Hematopoietic multipotent progenitor cell treated with erythropoietin and hydrocortisone succinate and interleukin-3 and kit ligand, for 6 days (in vitro differentiated cells): Measurements from ENCODE around the gene EIF4A2.
A peak's percentile ranks its signal among the peaks of the same experiment; 100 is the strongest.
"Not testable (repeated sequence)": the region's sequence is repeated elsewhere in the genome, so short reads cannot be mapped to it uniquely, and the experiment has no call there.

Source experiments
- DNase-seq: peaks from one replicate; pipeline ENCODE4 v3.0.0-alpha.2; 2015

The EIF4A2 gene

GRCh38 chr3:186785495-186786018, 2.2 kb downstream of the EIF4A2 start:
- DNase-seq: no peak

- DNase-seq: peak; percentile 12
Measured at GRCh38 chr3:186786922-186787321, 3.5 kb downstream of the EIF4A2 start.

DNA sequence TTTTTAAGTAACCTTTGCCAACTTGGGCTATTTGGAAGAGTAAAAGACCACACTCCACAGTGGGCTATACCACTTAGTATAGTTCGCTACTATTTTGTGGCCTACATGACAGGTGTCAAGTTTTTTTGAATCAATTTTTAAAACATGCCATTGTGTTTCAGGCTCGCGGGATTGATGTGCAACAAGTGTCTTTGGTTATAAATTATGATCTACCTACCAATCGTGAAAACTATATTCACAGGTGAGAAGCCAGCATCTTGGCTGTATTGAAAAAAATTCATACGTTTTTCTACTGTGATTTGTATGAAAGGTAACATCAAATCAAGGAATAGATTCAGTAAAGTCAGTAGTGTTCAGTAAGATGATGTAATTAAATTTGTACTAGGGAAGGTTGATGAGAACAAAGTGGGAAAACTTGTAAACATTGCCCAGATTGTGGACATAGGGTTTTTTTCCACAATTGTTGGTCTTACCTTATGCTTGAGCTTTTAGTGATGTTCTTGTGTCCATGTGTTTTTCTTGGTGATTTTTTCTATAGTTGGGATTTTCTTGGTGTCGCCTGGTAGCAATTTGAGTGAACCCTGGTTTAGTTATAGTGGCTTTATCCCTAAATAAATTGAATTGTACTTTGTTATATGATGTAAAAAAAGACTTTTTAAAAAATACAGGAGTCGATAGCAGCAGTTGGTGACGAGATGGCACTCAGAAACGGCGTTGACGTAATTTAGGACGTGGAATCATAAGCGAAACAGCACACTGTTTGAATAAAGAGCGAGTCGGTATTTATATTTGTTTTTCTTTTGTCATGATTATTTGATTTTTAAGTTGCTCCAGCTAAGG, 4.5 kb downstream of the EIF4A2 start:
- DNase-seq: no peak

DNA sequence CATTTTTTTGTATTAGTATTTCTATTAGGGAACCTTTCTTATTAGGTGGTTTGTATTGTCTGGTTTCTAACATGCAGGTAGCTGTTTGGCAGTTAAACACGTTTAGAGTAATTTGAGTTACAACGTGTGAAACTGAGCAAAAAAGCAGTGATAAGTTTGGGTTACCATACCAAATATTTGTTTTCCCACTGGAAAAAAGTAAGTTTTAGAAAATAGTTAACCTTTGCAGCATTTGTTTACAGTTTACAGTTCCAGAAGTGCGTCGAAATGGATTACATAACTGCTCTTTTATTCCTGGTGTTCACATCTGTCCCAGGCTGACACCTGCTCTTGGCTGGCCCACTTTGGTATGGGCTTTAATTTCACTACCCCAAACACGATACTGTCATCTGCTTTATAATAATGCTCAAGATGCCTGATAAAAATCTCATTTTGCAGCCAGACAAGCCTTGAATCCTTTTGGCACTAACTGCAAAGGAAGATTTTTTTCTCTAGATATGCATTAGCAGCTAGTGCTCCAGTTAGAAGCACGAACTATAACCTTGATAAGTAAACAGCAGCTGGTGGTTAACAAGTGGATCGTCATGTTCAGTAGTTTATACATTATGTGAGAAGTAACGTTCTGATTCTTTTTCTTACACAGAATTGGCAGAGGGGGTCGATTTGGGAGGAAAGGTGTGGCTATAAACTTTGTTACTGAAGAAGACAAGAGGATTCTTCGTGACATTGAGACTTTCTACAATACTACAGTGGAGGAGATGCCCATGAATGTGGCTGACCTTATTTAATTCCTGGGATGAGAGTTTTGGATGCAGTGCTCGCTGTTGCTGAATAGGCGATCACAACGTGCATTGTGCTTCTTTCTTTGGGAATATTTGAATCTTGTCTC, 5.3 kb downstream of the EIF4A2 start:
- peak; percentile 51 for DNase-seq

- peak; percentile 56 for DNase-seq
Measured at GRCh38 chr3:186789554-186790260, 6.3 kb downstream of the EIF4A2 start.

DNA sequence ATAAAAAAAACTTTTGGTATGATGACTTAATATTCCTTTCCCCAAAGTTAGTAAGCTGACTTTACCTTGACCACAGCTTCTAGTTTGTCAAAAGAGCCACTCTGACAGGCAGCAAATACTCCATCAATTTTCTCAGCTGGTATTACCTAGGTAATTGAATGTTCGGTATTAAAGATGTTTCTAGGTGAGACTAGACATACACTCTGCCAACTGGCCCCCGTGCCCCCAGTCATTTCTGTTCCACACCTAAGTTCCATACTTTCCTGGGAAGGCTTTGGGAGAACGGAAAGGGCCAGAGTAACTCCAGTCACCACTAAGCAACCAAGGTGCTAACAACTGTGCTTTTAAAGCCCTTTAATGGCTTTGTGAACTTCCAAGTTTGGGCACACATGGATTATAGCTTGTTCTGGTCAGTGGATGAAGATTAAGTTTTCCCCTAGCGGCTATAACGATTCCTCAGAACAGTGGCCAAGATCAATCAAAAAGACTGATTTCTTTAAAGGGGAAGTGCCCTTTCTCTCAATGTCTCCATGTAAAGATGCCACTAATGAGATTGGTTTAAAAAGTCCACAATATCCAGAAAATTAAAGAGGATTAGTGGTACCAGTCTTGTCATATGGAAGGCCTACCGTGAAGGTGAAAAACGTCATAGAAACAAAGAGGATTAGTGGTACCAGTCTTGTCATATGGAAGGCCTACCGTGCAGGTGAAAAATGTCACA, 7.0 kb downstream of the EIF4A2 start:
- DNase-seq: peak; percentile 69

DNA sequence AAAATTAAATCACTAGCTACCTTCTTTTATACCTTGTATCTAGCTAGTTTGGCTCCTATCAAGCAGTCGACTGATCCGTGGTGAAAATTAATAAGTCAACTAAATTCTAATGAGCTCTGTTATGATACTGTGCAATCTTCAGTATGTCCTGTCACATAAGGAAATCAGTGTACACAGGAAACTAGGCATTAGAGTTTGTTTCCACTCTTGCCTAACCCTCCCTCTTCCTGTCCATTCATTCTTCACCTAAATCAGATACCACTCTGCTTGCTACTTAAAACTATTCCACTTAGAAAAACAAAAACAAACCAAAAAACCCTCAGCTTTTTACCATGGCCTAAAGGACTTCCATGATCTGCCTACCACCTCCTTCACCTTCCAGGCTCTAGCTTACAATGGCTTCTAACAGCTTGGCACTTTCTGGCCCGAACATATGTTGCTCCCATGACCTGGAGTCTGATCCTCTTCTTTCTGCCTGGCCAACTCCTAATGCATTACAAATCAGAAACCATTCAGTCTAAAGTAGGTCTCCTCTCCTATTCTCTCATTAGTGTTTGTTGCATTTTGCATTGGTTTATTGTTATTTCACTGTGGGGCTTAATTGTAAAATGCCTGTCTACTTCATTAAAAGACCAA, 15.0 kb downstream of the EIF4A2 start:
- DNase-seq: no peak

DNA sequence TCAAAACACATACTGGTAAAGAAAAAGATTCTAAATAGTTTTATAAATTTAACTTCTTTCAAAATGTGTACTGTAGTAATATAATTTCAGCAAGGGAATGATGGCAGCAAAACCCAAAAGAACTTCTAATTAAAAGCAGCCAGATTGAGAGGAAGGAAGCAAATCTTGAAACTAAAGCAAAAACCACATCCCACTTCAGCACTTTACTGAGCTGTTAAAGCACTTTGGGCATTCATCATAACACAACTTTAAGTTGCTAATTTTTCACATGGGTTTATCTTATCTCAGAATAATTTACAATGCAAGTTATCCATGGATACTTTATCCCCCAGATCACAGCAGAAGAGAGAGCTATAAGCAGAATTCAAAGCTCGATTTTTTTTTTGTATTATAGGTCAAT, 16.9 kb downstream of the EIF4A2 start:
- DNase-seq: no peak

GRCh38 chr3:186802701-186803100, 19.3 kb downstream of the EIF4A2 start:
- no peak for DNase-seq

GRCh38 chr3:186803447-186803846, 20.1 kb downstream of the EIF4A2 start:
- DNase-seq: not testable (repeated sequence)

- DNase-seq: peak; percentile 93
Measured at GRCh38 chr3:186806089-186807055, 23.0 kb downstream of the EIF4A2 start, which contains the start of gene RFC4. Gene RFC4 (minus strand): TSS chr3:186806482. CDS start chr3:186804713, 1,769 bp downstream.

GRCh38 chr3:186807231-186807630, 23.9 kb downstream of the EIF4A2 start:
- DNase-seq: peak; percentile 56

DNA sequence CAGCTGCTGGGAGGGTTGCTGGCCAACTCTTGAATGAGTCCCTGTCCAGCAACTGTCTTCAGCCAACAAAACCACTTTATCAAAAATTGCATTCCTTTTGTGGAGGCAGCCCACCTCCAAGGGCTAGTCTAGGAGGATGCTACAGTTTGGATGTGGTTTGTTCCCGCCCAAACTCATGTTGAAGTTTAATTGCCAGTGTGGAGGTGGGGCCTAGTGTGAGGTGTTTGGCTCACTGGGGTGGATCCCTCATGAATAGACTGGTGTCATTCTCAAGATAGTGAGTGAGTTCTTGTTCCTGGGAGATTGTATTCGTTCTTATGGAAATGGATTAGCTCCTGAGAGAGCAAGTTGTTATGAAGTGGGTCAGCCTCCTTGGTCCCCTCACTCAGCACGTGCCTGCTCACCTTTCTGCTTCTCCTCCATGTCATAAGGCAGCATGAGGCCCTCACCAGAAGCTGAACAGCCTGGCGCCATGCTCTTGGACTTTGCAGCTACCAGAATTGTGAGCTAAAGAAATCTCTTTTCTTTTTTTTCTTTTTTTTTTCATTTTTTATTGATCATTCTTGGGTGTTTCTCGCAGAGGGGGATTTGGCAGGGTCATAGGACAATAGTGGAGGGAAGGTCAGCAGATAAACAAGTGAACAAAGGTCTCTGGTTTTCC, 27.1 kb downstream of the EIF4A2 start:
- peak; percentile 80 for DNase-seq

GRCh38 chr3:186811313-186811712, 27.9 kb downstream of the EIF4A2 start:
- DNase-seq: not testable (repeated sequence)

GRCh38 chr3:186814100-186814499, 30.7 kb downstream of the EIF4A2 start:
- DNase-seq: no peak

- DNase-seq: peak; percentile 37
Measured at GRCh38 chr3:186815435-186815834, 32.1 kb downstream of the EIF4A2 start.

DNA sequence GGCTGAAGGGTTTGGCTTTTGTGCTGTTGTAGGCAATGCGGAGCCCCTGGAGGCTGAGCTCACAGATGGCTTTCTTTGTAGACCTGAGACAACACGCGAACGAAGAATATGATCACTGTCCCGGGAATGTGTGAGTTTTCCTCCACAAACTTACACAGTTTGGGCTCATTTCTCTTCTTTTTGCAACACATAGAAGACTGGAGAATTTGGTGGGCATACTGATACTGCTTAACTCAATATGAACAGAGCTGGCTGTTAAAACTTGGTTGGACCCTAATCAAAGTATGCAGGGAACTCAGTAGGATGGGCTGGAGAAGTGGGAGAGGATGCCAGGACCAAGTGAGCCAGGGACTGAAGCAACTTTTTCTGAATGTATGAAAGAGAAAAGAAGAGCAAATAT, 35.1 kb downstream of the EIF4A2 start:
- DNase-seq: no peak

- no peak for DNase-seq
Measured at GRCh38 chr3:186818956-186819355, 35.6 kb downstream of the EIF4A2 start.
